ENCODE measurements around the gene CASP7. TPM values are rescaled to one million over a fixed set of nuclear protein-coding genes. Genes with fewer than 3 reads are reported as not detected.

CASP7 gene
- total and polyA plus RNA-seq, 4 donors: 8.8 to 25.0 (median 11.4) TPM

DNA sequence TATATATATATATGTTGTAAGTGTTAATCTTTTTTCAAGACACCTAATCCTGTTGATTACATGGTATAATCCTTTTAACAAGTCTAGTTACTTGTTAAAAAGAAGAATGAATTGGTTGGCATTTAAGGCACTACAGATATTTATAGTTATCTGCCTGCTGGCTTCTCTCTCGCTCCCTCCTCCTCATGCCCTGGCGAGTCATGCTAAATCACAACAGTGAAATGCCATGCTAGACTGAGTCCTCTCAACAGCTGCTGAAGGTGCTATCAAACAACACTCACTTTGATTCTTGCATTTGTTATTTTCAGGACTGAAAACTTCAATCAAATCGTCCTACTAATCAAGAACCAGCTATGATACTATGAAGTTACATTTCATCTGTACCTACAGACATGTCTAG is 31.2 kb upstream of the CASP7 start:
- no peak overlapping the region for H3K9ac ChIP-seq (ENCODE audit: low read depth in 1 of 2, low read length in 2 of 2)
- no peaks in the 10 kb centered on the region for H3K36me3 ChIP-seq (ENCODE audit: control insufficient read depth in 4 of 4, insufficient read depth in 3 of 4, low read depth in 1 of 4, low read length in 3 of 4)
- no peak overlapping the region for H3K4me3 ChIP-seq (ENCODE audit: low read depth in 1 of 3, low read length in 3 of 3)
- no peak overlapping the region for H3K27ac ChIP-seq (ENCODE audit: low read depth in 1 of 2, low read length in 2 of 2)
- TF ChIP-seq HNF4G (IDR thresholded peaks at IDR 0.05) (no peak), GABPA (IDR thresholded peaks at IDR 0.05 in 1 of 2, conservative IDR thresholded peaks at IDR 0.05 in 1 of 2) (no peak)
- no peaks in the 10 kb centered on the region for H3K9me3 ChIP-seq (ENCODE audit: control insufficient read depth in 4 of 4, low read length in 3 of 4)
- no peaks in the 10 kb centered on the region for H3K27me3 ChIP-seq (ENCODE audit: control insufficient read depth in 4 of 4, insufficient read depth in 4 of 4, low read length in 3 of 4)
- 94% methylated on average over 3 of the region's 3 CpGs for WGBS
- DNase-seq (ENCODE audit: low spot score): no peak
- peaks cover 2 to 22% (median 17%) of the 10 kb centered on the region in 4 donors for H3K4me1 ChIP-seq (ENCODE audit: control insufficient read depth in 4 of 4, insufficient read depth in 4 of 4, low read length in 3 of 4)

GRCh38 chr10:113650172-113650571 is 29.5 kb upstream of the CASP7 start:
- WGBS: 86% methylated on average over 2 of the region's 2 CpGs

DNA sequence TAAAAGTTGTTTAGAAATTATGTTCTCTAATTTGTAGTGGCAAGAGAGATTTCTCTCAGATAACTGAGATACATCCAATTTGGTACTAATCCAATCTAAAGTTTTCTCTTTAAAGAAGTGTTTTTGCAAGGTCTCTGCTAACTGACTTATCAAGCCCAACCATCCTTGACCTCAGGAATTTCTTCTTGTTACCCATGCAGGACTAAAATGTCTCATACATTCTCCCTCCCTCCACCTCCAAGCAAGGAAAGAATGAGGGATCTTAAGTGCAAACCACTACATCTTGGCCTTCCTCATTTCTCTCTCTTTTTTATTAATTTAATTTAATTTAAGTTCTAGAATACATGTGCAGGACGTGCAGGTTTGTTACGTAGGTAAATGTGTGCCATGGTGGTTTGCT is 28.7 kb upstream of the CASP7 start:
- peaks cover 0 to 5% (median 2%) of the 10 kb centered on the region in 4 donors for H3K4me1 ChIP-seq (ENCODE audit: control insufficient read depth in 4 of 4, insufficient read depth in 4 of 4, low read length in 3 of 4)
- TF ChIP-seq GABPA (IDR thresholded peaks at IDR 0.05 in 1 of 2, conservative IDR thresholded peaks at IDR 0.05 in 1 of 2): no peak
- TF ChIP-seq, protein P1, sequence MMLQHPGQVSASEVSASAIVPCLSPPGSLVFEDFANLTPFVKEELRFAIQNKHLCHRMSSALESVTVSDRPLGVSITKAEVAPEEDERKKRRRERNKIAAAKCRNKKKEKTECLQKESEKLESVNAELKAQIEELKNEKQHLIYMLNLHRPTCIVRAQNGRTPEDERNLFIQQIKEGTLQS (IDR thresholded peaks at IDR 0.05): no peak
- TF ChIP-seq FOXA2 (IDR thresholded peaks at IDR 0.05): no peak
- TF ChIP-seq TAF1 (conservative IDR thresholded peaks at IDR 0.05): no peak
- TF ChIP-seq NR2F2 (IDR thresholded peaks at IDR 0.05): no peak
- TF ChIP-seq HNF4G (IDR thresholded peaks at IDR 0.05): no peak
- no peak for TF ChIP-seq HNF4A (conservative IDR thresholded peaks at IDR 0.05)
- TF ChIP-seq, protein P2, sequence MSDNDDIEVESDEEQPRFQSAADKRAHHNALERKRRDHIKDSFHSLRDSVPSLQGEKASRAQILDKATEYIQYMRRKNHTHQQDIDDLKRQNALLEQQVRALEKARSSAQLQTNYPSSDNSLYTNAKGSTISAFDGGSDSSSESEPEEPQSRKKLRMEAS (IDR thresholded peaks at IDR 0.05): no peak
- no peak for TF ChIP-seq RAD21 (IDR thresholded peaks at IDR 0.05)
- no peak for TF ChIP-seq EGR1 (IDR thresholded peaks at IDR 0.05; ENCODE audit: low read depth in 2 of 2)
- TF ChIP-seq YY1 (IDR thresholded peaks at IDR 0.05): no peak
- TF ChIP-seq CTCF (IDR thresholded peaks at IDR 0.05; ENCODE audit: low read depth, low read length, missing input control): no peak
- no peak for TF ChIP-seq SP1 (IDR thresholded peaks at IDR 0.05)
- TF ChIP-seq REST (IDR thresholded peaks at IDR 0.05): no peak
- TF ChIP-seq JUND (IDR thresholded peaks at IDR 0.05): no peak
- TF ChIP-seq RXRA (IDR thresholded peaks at IDR 0.05): no peak
- TF ChIP-seq, protein P3, sequence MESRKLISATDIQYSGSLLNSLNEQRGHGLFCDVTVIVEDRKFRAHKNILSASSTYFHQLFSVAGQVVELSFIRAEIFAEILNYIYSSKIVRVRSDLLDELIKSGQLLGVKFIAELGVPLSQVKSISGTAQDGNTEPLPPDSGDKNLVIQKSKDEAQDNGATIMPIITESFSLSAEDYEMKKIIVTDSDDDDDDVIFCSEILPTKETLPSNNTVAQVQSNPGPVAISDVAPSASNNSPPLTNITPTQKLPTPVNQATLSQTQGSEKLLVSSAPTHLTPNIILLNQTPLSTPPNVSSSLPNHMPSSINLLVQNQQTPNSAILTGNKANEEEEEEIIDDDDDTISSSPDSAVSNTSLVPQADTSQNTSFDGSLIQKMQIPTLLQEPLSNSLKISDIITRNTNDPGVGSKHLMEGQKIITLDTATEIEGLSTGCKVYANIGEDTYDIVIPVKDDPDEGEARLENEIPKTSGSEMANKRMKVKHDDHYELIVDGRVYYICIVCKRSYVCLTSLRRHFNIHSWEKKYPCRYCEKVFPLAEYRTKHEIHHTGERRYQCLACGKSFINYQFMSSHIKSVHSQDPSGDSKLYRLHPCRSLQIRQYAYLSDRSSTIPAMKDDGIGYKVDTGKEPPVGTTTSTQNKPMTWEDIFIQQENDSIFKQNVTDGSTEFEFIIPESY (IDR thresholded peaks at IDR 0.05): no peak
- TF ChIP-seq FOXA1 (IDR thresholded peaks at IDR 0.05): no peak

More at GRCh38 chr10:113650172-113650571, 29.5 kb upstream of the CASP7 start:
- H3K27ac ChIP-seq (ENCODE audit: low read depth in 1 of 2, low read length in 2 of 2): no peak overlapping the region
- no peak overlapping the region for H3K4me3 ChIP-seq (ENCODE audit: low read depth in 1 of 3, low read length in 3 of 3)
- H3K9me3 ChIP-seq (ENCODE audit: control insufficient read depth in 4 of 4, low read length in 3 of 4): no peaks in the 10 kb centered on the region
- H3K27me3 ChIP-seq (ENCODE audit: control insufficient read depth in 4 of 4, insufficient read depth in 4 of 4, low read length in 3 of 4): no peaks in the 10 kb centered on the region
- no peak for TF ChIP-seq RXRA (IDR thresholded peaks at IDR 0.05)
- no peak for TF ChIP-seq SP1 (IDR thresholded peaks at IDR 0.05)
- TF ChIP-seq YY1 (IDR thresholded peaks at IDR 0.05): no peak
- no peak for TF ChIP-seq HNF4A (conservative IDR thresholded peaks at IDR 0.05)
- TF ChIP-seq, protein P2 (IDR thresholded peaks at IDR 0.05): no peak
- no peak for TF ChIP-seq RAD21 (IDR thresholded peaks at IDR 0.05)
- no peak for TF ChIP-seq GABPA (IDR thresholded peaks at IDR 0.05 in 1 of 2, conservative IDR thresholded peaks at IDR 0.05 in 1 of 2)
- TF ChIP-seq EGR1 (IDR thresholded peaks at IDR 0.05; ENCODE audit: low read depth in 2 of 2): no peak
- peaks cover 0 to 6% (median 3%) of the 10 kb centered on the region in 4 donors for H3K4me1 ChIP-seq (ENCODE audit: control insufficient read depth in 4 of 4, insufficient read depth in 4 of 4, low read length in 3 of 4)
- no peak for DNase-seq (ENCODE audit: low spot score)
- no peak overlapping the region for H3K9ac ChIP-seq (ENCODE audit: low read depth in 1 of 2, low read length in 2 of 2)
- H3K36me3 ChIP-seq (ENCODE audit: control insufficient read depth in 4 of 4, insufficient read depth in 3 of 4, low read depth in 1 of 4, low read length in 3 of 4): no peaks in the 10 kb centered on the region

More for the DNA sequence above, 28.7 kb upstream of the CASP7 start:
- Histone ChIP-seq H3K4me3 (ENCODE audit: low read depth in 1 of 3, low read length in 3 of 3) (no peak overlapping the region), H3K36me3 (ENCODE audit: control insufficient read depth in 4 of 4, insufficient read depth in 3 of 4, low read depth in 1 of 4, low read length in 3 of 4) (no peaks in the 10 kb centered on the region), H3K9me3 (ENCODE audit: control insufficient read depth in 4 of 4, low read length in 3 of 4) (no peaks in the 10 kb centered on the region), H3K27me3 (ENCODE audit: control insufficient read depth in 4 of 4, insufficient read depth in 4 of 4, low read length in 3 of 4) (no peaks in the 10 kb centered on the region), H3K9ac (ENCODE audit: low read depth in 1 of 2, low read length in 2 of 2) (no peak overlapping the region), H3K27ac (ENCODE audit: low read depth in 1 of 2, low read length in 2 of 2) (no peak overlapping the region)
- no peak for DNase-seq (ENCODE audit: low spot score)
- 98% methylated on average over 2 of the region's 2 CpGs for WGBS

Data from liver (tissue), 9 donors.